GM12875 (cell line): ENCODE data around the gene KCNMB3.
"Not testable (repeated sequence)": the region's sequence is repeated elsewhere in the genome, so short reads cannot be mapped to it uniquely, and the experiment has no call there.

Experiments
- H3K4me3 ChIP-seq: one replicate; pipeline ENCODE4 v1.5.1; 2011; ENCODE audit warnings: low read depth, low read length, control low read depth
- CTCF ChIP-seq: IDR thresholded peaks from 2 replicates; pipeline ENCODE4 v1.5.1; 2011; ENCODE audit warnings: low read depth, mild to moderate bottlenecking, control low read depth, inconsistent platforms, low read length, moderate library complexity, borderline replicate concordance; ENCODE audit not compliant: insufficient read depth

Gene KCNMB3

GRCh38 chr3:179224584-179224983 lies 26.3 kb downstream of the KCNMB3 start:
- H3K4me3 ChIP-seq: no peak overlapping the region
- TF ChIP-seq CTCF: no peak

GRCh38 chr3:179223548-179223947 lies 27.4 kb downstream of the KCNMB3 start:
- H3K4me3 ChIP-seq: no peak overlapping the region
- TF ChIP-seq CTCF: no peak

- H3K4me3 ChIP-seq: not testable (repeated sequence)
These were observed 32.7 kb downstream of the KCNMB3 start for GRCh38 chr3:179218213-179218612.

GRCh38 chr3:179215550-179215949 lies 35.4 kb downstream of the KCNMB3 start:
- not testable (repeated sequence) for H3K4me3 ChIP-seq

- H3K4me3 ChIP-seq: no peak overlapping the region
- no peak for TF ChIP-seq CTCF
These were observed 50.1 kb downstream of the KCNMB3 start for GRCh38 chr3:179200790-179201189.

GRCh38 chr3:179196700-179197099 lies 54.2 kb downstream of the KCNMB3 start:
- H3K4me3 ChIP-seq: no peak overlapping the region
- no peak for TF ChIP-seq CTCF

GRCh38 chr3:179196098-179196497 lies 54.8 kb downstream of the KCNMB3 start:
- H3K4me3 ChIP-seq: no peak overlapping the region
- TF ChIP-seq CTCF: no peak

GRCh38 chr3:179194931-179195330 lies 56.0 kb downstream of the KCNMB3 start:
- no peak overlapping the region for H3K4me3 ChIP-seq
- TF ChIP-seq CTCF: no peak
